Caki2 (cell line): ENCODE data around the gene MYBPC2. TPM values are rescaled to one million over a fixed set of nuclear protein-coding genes. Genes with fewer than 3 reads are reported as not detected.

Source experiments
- DNase-seq: peaks from one replicate; pipeline ENCODE4 v3.0.0-alpha.2; 2015; ENCODE audit warnings: low read depth
- in situ Hi-C: cut with HindIII; loops from 2 replicates; pipeline ENCODE4 v1.10.0; 2016; ENCODE audit warnings: low sequenced_read_pairs, low pct_unique_long_range_greater_than_20kb, mixed read lengths
- total RNA-seq: library from RNA; depleted of rRNA; stranded (reverse); fragments of >200 nt; shearing (Covaris generic); gene quantifications from 2 replicates; pipeline ENCODE4 v1.2.3, GENCODE V29; 2014; ENCODE audit warnings: low replicate concordance

The MYBPC2 gene
- total RNA-seq, 1 experiment from 2014 or later, result not detected

GRCh38 chr19:50505856-50506611 is 73.3 kb downstream of the MYBPC2 start:
- in situ Hi-C loops, result no loop called here
- no peak for DNase-seq

- in situ Hi-C loops, result no loop called here
- no peak for DNase-seq
Observed at GRCh38 chr19:50506700-50507099, 74.0 kb downstream of the MYBPC2 start.

GRCh38 chr19:50507376-50507775 is 74.7 kb downstream of the MYBPC2 start:
- no peak for DNase-seq
- in situ Hi-C loops, result no loop called here

- DNase-seq, result no peak
- in situ Hi-C loops, result no loop called here
Observed at GRCh38 chr19:50508843-50509190, 76.1 kb downstream of the MYBPC2 start.

GRCh38 chr19:50509366-50509765 is 76.7 kb downstream of the MYBPC2 start:
- in situ Hi-C loops, result no loop called here
- no peak for DNase-seq

GRCh38 chr19:50510121-50510670 is 77.5 kb downstream of the MYBPC2 start:
- no peak for DNase-seq
- in situ Hi-C loops, result no loop called here

- in situ Hi-C loops, result no loop called here
Observed at GRCh38 chr19:50510700-50511068, 78.0 kb downstream of the MYBPC2 start.

GRCh38 chr19:50511069-50511822 is 78.6 kb downstream of the MYBPC2 start, which contains the start of gene JOSD2:
TSS of gene JOSD2 (minus strand) at chr19:50511191. CDS start at chr19:50510431, 760 bp downstream.
- in situ Hi-C loops, result no loop called here

More at GRCh38 chr19:50510700-50511068, 78.0 kb downstream of the MYBPC2 start:
- DNase-seq, result no peak

GRCh38 chr19:50512112-50512998 is 79.7 kb downstream of the MYBPC2 start:
- in situ Hi-C loops, result no loop called here
- no peak for DNase-seq

More at GRCh38 chr19:50511069-50511822, 78.6 kb downstream of the MYBPC2 start, which contains the start of gene JOSD2:
- DNase-seq, result peak; percentile 99

- DNase-seq, result no peak
- in situ Hi-C loops, result no loop called here
Observed at GRCh38 chr19:50512999-50513745, 80.5 kb downstream of the MYBPC2 start.

GRCh38 chr19:50513746-50514345 is 81.2 kb downstream of the MYBPC2 start, which contains the start of gene ASPDH:
TSS of gene ASPDH (minus strand) at chr19:50513913. CDS start at chr19:50513823, 90 bp downstream.
- in situ Hi-C loops, result no loop called here

GRCh38 chr19:50514346-50515167 is 81.9 kb downstream of the MYBPC2 start:
- in situ Hi-C loops, result no loop called here
- DNase-seq, result no peak

More at GRCh38 chr19:50513746-50514345, 81.2 kb downstream of the MYBPC2 start, which contains the start of gene ASPDH:
- DNase-seq, result peak; percentile 25

GRCh38 chr19:50515168-50515561 is 82.5 kb downstream of the MYBPC2 start:
- DNase-seq, result no peak
- in situ Hi-C loops, result no loop called here
